HG03066 (cell line): ENCODE results near the gene TEX264.
"Not testable (repeated sequence)": the region's sequence is repeated elsewhere in the genome, so short reads cannot be mapped to it uniquely, and the experiment has no call there.

ENCODE experiments used
- ATAC-seq: cut with Tn5 transposase; IDR thresholded peaks from one replicate; pipeline ENCODE4 v1.9.1; 2021; ENCODE audit warnings: low read depth; ENCODE audit not compliant: unreplicated experiment

TEX264 gene

DNA sequence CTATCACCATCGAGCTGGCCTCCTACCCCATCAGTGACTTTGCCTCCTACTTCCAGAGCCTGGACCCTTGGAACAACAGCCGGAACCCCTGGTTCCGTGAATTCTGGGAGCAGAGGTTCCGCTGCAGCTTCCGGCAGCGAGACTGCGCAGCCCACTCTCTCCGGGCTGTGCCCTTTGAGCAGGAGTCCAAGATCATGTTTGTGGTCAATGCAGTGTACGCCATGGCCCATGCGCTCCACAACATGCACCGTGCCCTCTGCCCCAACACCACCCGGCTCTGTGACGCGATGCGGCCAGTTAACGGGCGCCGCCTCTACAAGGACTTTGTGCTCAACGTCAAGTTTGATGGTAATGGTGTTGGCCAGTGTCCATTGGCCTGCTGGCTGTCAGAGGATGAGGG lies 41.9 kb downstream of the TEX264 start:
- no peak for ATAC-seq

DNA sequence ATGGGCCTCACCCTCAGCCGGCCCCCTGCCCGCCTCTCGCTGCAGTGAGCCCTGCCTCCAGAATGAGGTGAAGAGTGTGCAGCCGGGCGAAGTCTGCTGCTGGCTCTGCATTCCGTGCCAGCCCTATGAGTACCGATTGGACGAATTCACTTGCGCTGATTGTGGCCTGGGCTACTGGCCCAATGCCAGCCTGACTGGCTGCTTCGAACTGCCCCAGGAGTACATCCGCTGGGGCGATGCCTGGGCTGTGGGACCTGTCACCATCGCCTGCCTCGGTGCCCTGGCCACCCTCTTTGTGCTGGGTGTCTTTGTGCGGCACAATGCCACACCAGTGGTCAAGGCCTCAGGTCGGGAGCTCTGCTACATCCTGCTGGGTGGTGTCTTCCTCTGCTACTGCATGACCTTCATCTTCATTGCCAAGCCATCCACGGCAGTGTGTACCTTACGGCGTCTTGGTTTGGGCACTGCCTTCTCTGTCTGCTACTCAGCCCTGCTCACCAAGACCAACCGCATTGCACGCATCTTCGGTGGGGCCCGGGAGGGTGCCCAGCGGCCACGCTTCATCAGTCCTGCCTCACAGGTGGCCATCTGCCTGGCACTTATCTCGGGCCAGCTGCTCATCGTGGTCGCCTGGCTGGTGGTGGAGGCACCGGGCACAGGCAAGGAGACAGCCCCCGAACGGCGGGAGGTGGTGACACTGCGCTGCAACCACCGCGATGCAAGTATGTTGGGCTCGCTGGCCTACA lies 44.4 kb downstream of the TEX264 start:
- ATAC-seq: no peak

DNA sequence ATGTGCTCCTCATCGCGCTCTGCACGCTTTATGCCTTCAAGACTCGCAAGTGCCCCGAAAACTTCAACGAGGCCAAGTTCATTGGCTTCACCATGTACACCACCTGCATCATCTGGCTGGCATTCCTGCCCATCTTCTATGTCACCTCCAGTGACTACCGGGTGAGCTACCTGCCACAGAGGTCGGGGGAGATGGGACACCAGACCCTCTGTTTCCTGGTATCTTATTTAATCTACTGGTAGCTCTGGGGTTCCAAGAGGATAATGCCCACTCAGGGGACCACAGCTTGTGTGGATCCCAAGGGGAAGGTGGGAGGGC lies 44.9 kb downstream of the TEX264 start:
- no peak for ATAC-seq

DNA sequence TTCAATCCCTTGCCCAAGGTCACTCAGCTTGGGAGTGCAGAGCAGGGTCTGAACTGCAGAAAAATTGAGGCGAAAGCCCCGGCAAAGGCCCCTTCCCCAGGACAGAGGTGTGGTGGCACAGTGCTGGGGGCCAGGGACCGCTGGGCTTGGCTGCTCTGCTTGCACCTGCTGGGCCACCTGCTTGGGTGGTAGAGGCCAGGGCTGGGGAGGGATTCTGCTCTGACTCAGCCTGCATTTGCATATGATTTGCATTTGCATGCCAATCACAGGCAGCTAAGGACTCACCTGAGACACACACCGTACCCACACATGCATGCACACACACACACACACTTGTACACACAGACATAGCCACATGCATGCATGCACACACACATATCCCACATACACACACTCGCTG lies 45.8 kb downstream of the TEX264 start:
- no peak for ATAC-seq

DNA sequence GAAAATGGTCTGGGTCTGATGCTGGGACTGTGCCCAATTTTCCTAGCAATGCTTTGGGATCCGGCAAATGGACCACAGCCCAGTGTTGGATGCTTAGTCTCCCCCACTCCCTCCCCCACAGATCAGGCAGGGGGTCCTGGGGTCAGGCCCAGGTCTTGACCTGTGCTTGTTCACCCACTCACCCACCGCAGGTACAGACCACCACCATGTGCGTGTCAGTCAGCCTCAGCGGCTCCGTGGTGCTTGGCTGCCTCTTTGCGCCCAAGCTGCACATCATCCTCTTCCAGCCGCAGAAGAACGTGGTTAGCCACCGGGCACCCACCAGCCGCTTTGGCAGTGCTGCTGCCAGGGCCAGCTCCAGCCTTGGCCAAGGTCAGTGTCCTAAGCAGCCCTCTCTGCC lies 46.4 kb downstream of the TEX264 start:
- no peak for ATAC-seq

DNA sequence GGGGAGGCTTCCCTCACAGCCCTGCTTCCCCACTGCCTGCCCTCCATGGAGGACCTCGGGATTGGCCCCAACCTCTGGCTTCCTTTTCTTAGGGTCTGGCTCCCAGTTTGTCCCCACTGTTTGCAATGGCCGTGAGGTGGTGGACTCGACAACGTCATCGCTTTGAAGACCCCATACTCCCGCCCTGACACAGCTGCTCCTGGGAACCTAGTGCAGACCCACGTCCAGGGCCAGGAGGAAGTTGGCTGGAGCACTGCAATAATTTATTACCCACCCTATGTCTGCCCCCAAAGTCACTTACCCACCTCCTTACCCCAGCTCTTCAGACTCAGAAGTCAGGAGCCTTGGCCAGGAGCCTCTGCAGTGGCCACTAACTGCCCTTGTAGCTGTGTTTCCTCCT lies 46.9 kb downstream of the TEX264 start:
- ATAC-seq: no peak

DNA sequence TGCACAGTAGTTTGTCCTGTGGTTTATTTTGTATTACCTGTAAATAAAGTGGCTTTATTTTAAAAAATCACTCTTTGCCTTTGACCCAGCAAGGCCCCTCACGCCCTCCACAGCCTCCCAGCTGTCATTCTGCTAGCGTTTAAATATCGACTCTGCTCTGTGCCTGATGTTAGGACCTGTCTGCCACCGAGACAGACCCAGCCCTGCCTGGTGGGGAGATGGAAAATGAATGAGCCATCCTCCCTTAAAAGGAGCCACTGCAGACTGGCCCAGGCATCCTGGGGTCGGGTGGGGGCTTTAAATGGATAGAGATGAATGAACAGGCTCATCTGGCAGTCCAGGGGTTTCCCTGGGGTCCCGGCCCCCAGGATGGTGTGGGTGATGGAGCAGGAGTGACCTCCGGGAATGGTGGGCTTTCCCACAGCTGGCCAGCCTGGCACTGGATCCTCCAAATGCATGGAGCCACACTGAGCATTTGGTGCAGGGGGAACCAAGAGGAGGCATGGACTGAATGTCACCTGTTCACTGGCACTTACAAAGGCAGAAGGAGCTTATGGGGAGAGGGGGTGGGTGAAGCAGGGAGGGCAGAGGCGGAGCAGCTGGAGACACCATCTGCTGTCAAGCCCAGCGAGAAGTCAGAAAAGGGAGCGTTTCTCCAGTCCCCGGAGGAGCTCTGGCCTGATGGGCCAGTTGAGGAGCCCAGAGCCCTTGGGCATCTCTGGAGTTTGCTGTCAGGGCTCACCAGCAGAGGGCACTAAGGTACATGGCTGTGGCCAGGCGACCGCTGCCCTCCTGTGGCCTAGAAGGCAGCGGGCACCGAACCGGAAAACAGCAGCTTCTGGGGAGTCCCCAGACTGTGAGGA lies 47.7 kb downstream of the TEX264 start:
- no peak for ATAC-seq

DNA sequence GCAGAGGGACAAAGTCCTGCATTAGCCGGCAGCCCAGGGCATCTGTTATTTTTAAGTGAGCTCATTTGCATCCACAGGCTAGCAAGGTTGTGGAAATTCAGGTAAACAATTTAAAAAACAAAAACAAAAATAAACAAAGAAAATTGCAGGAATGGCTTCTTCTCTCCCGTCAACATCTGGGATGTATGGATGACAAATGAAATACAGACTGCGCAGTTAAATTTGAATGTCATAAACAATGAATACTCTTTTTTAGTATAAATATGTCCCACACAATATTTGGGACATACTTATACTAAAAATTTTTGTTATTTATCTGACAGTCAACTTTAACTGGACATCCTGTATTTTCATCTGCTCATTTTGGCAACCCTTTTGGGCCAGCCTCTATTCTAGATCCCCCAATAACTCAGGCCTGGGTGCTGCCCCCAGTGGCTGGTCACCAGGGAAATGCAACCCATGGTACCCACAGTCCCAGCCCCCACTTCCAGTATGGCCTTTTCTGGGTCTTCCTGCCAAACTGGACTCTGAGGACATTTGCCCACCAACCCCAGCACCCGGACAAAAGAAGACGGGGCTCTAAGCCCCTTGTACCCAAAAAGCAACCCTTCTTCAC lies 48.5 kb downstream of the TEX264 start:
- no peak for ATAC-seq

DNA sequence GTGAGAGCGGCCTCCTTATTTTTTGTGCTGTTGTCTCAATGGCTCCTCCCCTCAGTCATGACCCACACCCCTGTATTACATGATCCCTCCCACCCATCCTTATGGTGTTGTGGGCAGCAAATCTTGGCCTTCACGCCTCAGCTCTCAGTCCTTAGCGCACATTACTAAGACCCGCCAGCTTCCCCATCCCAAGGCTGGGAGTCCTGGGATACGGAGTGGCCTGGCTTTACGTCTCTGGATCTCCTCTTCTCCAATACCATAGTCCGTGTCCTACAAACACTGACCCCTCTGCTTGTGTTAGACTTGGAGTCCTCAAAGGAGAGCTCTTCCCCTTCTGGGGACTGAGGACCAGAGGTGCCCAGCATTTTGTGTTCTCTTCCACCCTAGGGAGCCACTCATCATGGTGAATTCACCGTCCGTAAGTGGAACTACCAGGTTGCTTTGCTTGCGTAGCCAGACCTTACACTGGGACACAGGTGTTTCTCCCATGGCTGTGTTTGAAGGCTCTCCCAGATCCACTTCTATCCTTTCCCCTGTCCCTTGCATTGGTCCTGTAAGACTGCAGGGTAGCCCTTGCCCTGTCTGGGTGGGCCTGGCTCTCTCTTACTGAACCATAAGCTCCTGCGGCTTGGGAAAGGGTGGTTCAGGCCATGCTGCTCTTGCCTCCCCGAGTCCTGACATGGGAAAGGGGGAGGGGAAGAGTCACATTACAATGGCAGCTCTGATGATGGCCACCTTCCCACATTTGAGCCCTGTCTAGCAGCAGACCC lies 49.4 kb downstream of the TEX264 start:
- no peak for ATAC-seq

DNA sequence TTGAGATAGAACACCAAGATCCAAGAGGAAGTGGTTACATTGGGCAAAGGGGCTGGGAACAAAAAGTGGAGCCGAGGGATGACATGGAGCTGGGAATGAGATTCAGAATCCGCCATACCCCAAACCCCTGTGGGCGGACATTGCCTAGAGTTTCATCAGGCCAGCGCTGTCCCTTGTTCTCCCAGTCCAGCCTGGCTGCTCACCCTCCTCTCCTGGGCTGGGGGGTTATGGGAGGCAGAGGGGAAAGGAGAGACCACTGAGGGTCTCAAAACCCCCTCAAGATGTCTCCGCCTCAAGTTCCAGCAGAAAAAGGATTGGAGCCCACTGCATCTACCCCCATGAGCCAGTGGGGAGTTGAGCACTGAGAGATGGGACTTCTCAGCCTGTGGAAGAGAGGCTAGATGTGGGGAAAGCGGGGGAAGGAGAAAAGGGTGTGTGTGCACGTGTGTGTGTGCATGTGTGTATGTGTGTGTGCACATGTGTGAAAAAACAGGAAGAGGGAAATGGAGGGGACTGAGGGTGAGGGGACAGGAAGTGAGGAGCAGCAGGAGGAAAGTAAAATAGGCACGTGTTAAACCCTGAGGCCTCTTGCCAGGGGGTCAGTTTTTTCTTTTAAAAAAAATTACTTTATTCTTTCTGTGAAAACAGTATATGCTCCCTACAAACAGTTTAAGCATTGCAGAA lies 50.2 kb downstream of the TEX264 start:
- ATAC-seq: no peak

DNA sequence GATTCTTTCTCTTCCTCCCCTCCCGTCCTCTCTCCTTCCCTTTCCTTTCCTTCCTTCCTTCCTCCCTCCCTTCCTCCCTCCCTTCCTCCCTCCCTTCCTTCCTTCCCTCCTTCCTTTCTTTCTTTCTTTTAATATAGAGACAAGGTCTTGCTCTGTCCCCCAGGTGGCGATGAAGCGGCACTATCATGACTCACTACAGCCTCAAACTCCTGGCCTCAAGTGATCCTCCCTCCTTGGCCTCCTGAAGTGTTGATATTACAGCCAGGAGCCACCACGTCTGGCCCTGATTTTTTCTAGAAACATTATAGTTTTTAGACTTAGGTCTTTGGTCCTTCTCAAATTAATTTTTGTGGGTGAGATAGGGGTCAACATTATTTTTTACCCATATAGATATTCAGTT lies 51.3 kb downstream of the TEX264 start:
- ATAC-seq: no peak

DNA sequence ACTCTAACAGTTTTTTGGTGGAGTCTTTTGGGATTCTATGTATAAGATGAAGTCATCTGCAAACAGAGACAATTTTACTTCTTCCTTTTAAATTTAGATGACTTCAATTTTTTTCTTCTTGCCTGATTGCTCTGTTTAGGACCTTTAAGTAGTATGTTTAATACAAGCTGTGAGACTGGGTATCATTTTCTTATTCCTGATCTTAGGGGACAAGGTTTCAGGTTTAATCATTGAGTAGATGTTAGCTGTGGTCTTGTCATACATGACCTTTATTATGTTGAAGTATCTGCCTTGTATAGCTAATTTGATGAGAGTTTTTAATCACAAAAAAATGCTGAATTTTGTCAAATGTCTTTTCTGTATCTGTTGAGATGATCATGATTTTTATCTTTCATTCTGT lies 56.4 kb downstream of the TEX264 start:
- no peak for ATAC-seq

DNA sequence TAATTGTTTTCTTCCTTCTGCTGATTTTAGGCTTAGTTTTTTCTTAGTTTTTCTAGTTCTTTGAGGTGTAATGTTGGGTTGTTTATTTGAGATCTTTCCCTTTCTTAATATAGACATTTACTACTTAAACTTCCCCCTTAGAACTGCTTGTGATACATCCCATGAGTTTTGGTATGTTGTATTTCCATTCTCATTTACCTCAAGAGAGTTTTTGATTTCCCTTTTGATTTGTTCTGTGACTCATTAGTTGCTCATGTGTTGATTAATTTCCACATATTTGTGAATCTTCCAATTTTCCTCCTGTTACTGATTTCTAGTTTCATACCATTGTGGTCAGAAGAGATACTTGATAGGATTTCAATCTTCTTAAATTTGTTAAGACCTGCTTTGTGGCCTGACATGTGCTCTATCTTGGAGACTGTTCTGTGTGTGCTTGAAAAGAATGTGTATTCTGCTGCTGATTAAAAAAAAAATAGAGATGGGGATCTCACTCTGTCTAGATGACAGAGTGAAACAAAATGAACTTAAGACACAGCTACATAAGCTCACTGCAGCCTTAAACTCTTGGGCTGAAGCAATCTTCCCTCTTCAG lies 58.1 kb downstream of the TEX264 start:
- no peak for ATAC-seq

DNA sequence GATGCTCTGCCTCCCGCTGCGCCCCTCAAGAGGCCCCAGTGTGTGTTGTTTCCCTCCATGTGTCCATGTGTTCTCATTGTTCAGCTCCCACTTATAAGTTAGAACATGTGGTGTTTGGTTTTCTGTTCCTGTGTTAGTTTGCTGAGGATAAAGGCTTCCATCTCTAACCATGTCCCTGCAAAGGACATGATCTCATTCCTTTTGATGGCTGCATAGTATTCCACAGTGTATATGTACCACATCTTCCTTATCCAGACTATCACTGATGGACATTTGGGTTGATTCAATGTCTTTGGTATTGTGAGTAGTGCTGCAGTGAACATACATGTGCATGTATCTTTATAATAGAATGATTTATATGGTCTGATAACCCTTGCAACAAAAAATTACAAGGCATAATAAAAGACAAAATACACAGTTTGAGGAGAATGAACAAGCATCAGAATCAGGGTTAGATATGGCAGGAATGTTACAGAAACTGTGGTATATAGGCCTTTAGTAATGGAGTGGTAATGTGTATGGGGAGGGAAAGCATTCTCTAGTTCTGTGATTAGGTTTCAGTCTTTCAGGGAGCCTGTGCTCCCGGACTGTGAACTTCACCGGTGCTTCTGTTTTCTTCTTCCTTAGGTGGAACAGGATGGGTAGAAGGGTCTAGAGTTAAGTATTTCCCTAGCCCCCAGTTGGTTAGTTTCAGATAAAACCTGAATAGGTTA lies 63.0 kb downstream of the TEX264 start:
- no peak for ATAC-seq

DNA sequence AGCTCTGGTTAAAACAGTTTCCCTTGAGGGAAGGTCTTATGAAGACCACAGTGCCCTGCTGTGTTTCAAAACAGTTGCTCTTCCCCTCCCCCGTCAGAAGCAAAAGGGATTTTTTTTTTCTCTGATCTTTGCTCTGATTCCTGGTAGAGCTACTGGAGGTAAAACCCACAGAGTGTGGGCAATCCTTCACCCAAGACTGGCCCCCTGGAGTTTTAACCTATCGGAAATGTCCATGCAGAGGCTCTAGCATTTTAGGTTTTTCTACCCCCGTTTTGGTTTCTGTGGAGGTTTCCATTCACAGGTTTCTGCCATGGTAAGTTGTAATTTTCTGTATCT lies 63.5 kb downstream of the TEX264 start:
- no peak for ATAC-seq

DNA sequence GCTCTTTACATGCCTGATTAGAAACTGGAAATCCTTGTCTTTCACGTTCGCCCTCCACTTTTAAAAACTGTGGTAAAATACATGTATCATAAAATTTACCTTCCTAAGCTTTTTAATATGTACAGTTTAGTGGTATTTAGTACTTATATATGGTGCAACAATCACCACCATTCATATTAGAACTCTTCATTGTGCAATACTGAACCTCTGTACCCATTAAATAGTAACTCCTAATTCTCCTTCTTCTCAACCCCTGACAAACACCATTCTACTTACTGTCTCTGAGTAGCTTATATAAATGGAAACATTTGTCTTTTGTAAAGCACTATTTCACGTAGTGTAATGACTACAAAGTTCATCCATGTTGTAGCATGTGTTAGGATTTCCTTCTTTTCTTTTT lies 64.0 kb downstream of the TEX264 start:
- no peak for ATAC-seq

DNA sequence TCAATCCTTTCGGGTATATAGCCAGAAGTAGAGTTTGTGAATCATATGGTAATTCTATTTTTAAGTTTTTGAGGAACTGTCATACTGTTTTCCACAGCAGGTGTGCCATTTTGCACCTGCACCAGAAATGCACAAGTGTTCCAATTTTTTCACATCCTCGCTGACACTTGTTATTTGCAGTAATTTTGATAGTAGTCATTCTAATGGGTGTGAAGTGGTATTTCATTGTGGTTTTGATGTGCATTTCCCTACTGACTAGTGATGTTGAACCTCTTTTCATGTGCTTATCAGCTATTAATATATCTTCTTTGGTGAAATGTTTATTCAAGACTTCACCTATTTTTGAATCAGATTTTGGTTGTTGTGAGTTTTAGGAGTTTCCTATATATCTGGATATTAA lies 64.9 kb downstream of the TEX264 start:
- no peak for ATAC-seq

DNA sequence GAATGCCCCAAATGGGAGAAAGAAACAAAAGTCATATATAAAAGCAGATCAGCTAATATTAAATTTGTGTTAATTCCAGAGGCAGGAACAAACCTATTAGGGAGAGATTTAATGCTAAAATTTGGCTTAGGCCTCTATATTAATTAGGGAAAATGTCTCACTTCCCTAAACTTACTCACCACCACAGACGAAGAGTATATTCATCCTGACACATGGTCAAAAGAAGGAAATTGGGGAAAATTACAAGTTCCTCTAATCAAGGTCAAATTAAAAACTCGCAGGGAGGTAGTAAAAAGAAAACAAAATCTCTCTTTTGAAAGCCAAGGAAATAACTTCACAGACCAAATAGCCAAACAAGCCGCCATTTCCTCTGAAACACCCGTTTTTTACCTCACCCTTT lies 68.1 kb downstream of the TEX264 start:
- no peak for ATAC-seq

DNA sequence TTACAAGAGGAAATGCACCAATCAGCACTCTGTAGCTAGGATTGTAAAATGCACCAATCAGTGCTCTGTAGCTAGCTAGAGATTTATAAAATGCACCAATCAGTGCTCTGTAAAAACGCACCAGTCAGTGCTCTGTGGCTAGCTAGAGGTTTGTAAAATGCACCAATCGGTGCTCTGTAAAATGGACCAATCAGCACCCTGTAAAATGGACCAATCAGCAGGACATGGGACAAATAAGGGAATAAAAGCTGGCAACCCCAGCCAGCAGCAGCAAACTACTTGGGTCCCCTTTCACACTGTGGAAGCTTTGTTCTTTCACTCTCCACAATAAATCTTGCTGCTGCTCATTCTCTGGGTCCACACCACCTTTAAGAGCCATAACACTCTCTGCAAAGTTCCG lies 71.3 kb downstream of the TEX264 start:
- not testable (repeated sequence) for ATAC-seq

DNA sequence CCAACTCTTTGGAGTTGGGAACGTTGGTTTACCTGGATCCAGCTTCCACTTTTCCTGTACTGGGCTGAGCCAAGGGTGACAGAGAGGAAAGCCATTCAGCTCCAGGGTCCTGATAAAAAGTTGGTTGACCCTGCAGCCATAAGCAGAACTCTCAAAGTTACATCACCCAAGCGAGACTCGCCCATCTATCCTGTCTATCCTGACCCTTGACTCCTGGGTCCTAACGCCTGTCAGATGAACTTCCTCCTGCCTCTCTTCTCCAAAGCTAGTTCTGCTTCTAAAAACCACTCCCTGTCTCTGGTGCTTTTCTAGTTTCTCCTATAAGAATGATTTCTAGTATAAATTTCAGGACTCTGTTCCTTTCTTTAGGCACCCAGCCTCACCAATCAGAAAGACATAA lies 71.9 kb downstream of the TEX264 start:
- ATAC-seq: not testable (repeated sequence)
